Neural cell (in vitro differentiated cells): ENCODE measurements around the gene SOHLH1. TPM values are rescaled to one million over a fixed set of nuclear protein-coding genes. Genes with fewer than 3 reads are reported as not detected.
A peak's percentile ranks its signal among the peaks of the same experiment; 100 is the strongest.

ENCODE experiments used
- H2AFZ ChIP-seq: fragments of 200-600, 300-800 bp; sonication (generic), shearing (Covaris generic); 2 replicates; pipeline ENCODE4 v1.6.0; 2014; ENCODE audit warnings: low read depth, mild to moderate bottlenecking, antibody characterized with exemption, low read length, moderate library complexity
- H3F3A ChIP-seq: fragments of 200-600 bp; shearing (Covaris generic); 2 replicates; pipeline ENCODE4 v1.6.1; 2016; ENCODE audit warnings: mild to moderate bottlenecking, moderate library complexity, mixed read lengths, antibody characterized with exemption, low read length; ENCODE audit not compliant: insufficient read depth, poor library complexity, severe bottlenecking
- H3K27ac ChIP-seq: fragments of 200-600, 300-800 bp; sonication (generic), shearing (Covaris generic); 2 replicates; pipeline ENCODE4 v1.5.1; 2014; ENCODE audit warnings: mild to moderate bottlenecking, low read length, moderate library complexity
- H3K27me3 ChIP-seq: fragments of 300-800, 200-600 bp; sonication (generic), shearing (Covaris generic); 2 replicates; pipeline ENCODE4 v1.6.0; 2014; ENCODE audit warnings: mild to moderate bottlenecking, low read depth, low read length, moderate library complexity; ENCODE audit not compliant: insufficient read depth
- H3K36me3 ChIP-seq: fragments of 300-800, 200-600 bp; sonication (generic), shearing (Covaris generic); 2 replicates; pipeline ENCODE4 v1.5.1; 2014; ENCODE audit warnings: mild to moderate bottlenecking, antibody characterized with exemption, low read length, moderate library complexity; ENCODE audit not compliant: insufficient read depth
- H3K4me2 ChIP-seq: fragments of 300-800, 200-600 bp; sonication (generic), shearing (Covaris generic); 2 replicates; pipeline ENCODE4 v1.6.0; 2014; ENCODE audit warnings: mild to moderate bottlenecking, low read length
- H3K4me3 ChIP-seq: fragments of 300-800, 200-600 bp; sonication (generic), shearing (Covaris generic); 2 replicates; pipeline ENCODE4 v1.5.1; 2014; ENCODE audit warnings: mild to moderate bottlenecking, low read length, moderate library complexity
- H3K79me2 ChIP-seq: fragments of 200-600 bp; shearing (Covaris generic); replicated peaks from 2 replicates; pipeline ENCODE4 v1.6.0; 2014; ENCODE audit warnings: mild to moderate bottlenecking, low read length, moderate library complexity; ENCODE audit not compliant: insufficient read depth
- H3K9ac ChIP-seq: fragments of 300-800, 200-600 bp; sonication (generic), shearing (Covaris generic); 2 replicates; pipeline ENCODE4 v1.6.1; 2016; ENCODE audit warnings: mild to moderate bottlenecking, low read length, mixed read lengths
- H3K9me2 ChIP-seq: fragments of 200-600 bp; shearing (Covaris generic); 2 replicates; pipeline ENCODE4 v1.6.1; 2016; ENCODE audit warnings: mild to moderate bottlenecking, low read length, mixed read lengths; ENCODE audit not compliant: insufficient read depth
- H3K9me3 ChIP-seq: fragments of 200-600, 300-800 bp; sonication (generic), shearing (Covaris generic); 2 replicates; pipeline ENCODE4 v1.6.1; 2016; ENCODE audit warnings: mild to moderate bottlenecking, mixed run types, low read length, moderate library complexity, mixed read lengths
- H4K20me1 ChIP-seq: fragments of 200-600 bp; shearing (Covaris generic); 2 replicates; pipeline ENCODE4 v1.6.1; 2016; ENCODE audit warnings: mild to moderate bottlenecking, mixed run types; ENCODE audit not compliant: insufficient read depth
- EP300 ChIP-seq: fragments of 450-650 bp; conservative IDR thresholded peaks from 2 replicates; pipeline ENCODE4 v1.6.1; 2014; ENCODE audit warnings: antibody characterized with exemption, mild to moderate bottlenecking, moderate library complexity; ENCODE audit not compliant: poor library complexity, severe bottlenecking
- EZH2 ChIP-seq: fragments of 200-600, 300-800 bp; shearing (Covaris generic), sonication (generic); IDR thresholded peaks from 2 replicates; pipeline ENCODE4 v1.6.1; 2014; ENCODE audit warnings: antibody characterized with exemption, low read length, borderline replicate concordance, mild to moderate bottlenecking; ENCODE audit not compliant: insufficient read depth, poor library complexity, severe bottlenecking
- MXI1 ChIP-seq: fragments of 450-650 bp; conservative IDR thresholded peaks from 2 replicates; pipeline ENCODE4 v1.6.1; 2014; ENCODE audit warnings: antibody characterized with exemption, mild to moderate bottlenecking; ENCODE audit not compliant: poor library complexity, severe bottlenecking
- POLR2AphosphoS5 ChIP-seq: IDR thresholded peaks from 2 replicates; pipeline ENCODE4 v1.6.1; 2012
- RAD21 ChIP-seq: fragments of 450-650 bp; conservative IDR thresholded peaks from 2 replicates; pipeline ENCODE4 v1.6.1; 2014; ENCODE audit warnings: antibody characterized with exemption, mild to moderate bottlenecking, moderate library complexity
- SMC3 ChIP-seq: fragments of 450-650 bp; conservative IDR thresholded peaks from 2 replicates; pipeline ENCODE4 v1.6.1; 2014; ENCODE audit warnings: antibody characterized with exemption, mild to moderate bottlenecking, moderate library complexity; ENCODE audit not compliant: poor library complexity
- TAF1 ChIP-seq: IDR thresholded peaks from 2 replicates; pipeline ENCODE4 v1.6.1; 2012; ENCODE audit warnings: low read depth
- polyA plus RNA-seq: library from polyadenylated mRNA; depleted of rRNA; stranded (reverse); fragments of >200 nt; gene quantifications from 2 replicates; pipeline ENCODE4 v1.2.3, GENCODE V29; 2014
- TF ChIP-seq, protein P1 (sequence below): fragments of 450-650 bp; IDR thresholded peaks from 2 replicates; pipeline ENCODE4 v1.5.1; 2014; ENCODE audit warnings: antibody characterized with exemption, mild to moderate bottlenecking, moderate library complexity; ENCODE audit not compliant: poor library complexity, severe bottlenecking
- TF ChIP-seq, protein P2 (sequence below): IDR thresholded peaks from 2 replicates; pipeline ENCODE4 v1.6.1; 2012; ENCODE audit warnings: borderline replicate concordance

Gene SOHLH1
- polyA plus RNA-seq, 1 donor from 2014 or later, result not detected

GRCh38 chr9:135648494-135649410, 50.5 kb downstream of the SOHLH1 start:
- Histone ChIP-seq H3K9ac (peak overlapping the region; percentile 32), H4K20me1 (no peaks in the 10 kb centered on the region), H3K27me3 (no peaks in the 10 kb centered on the region), H3K4me3 (peak overlapping the region; percentile 56), H3K9me2 (no peaks in the 10 kb centered on the region), H3K27ac (peak overlapping the region; percentile 46), H3K9me3 (no peaks in the 10 kb centered on the region), H3F3A (no peaks in the 10 kb centered on the region), H3K4me2 (peak overlapping the region; percentile 36), H3K36me3 (no peaks in the 10 kb centered on the region), H2AFZ (no peak overlapping the region), H3K79me2 (peaks cover 22% of the 10 kb centered on the region)
- TF ChIP-seq EZH2 (no peak), MXI1 (no peak), TAF1 (no peak), EP300 (no peak), POLR2AphosphoS5 (no peak), SMC3 (no peak), RAD21 (no peak)
- TF ChIP-seq, protein P1, sequence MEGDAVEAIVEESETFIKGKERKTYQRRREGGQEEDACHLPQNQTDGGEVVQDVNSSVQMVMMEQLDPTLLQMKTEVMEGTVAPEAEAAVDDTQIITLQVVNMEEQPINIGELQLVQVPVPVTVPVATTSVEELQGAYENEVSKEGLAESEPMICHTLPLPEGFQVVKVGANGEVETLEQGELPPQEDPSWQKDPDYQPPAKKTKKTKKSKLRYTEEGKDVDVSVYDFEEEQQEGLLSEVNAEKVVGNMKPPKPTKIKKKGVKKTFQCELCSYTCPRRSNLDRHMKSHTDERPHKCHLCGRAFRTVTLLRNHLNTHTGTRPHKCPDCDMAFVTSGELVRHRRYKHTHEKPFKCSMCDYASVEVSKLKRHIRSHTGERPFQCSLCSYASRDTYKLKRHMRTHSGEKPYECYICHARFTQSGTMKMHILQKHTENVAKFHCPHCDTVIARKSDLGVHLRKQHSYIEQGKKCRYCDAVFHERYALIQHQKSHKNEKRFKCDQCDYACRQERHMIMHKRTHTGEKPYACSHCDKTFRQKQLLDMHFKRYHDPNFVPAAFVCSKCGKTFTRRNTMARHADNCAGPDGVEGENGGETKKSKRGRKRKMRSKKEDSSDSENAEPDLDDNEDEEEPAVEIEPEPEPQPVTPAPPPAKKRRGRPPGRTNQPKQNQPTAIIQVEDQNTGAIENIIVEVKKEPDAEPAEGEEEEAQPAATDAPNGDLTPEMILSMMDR, result no peak
- TF ChIP-seq, protein P2, sequence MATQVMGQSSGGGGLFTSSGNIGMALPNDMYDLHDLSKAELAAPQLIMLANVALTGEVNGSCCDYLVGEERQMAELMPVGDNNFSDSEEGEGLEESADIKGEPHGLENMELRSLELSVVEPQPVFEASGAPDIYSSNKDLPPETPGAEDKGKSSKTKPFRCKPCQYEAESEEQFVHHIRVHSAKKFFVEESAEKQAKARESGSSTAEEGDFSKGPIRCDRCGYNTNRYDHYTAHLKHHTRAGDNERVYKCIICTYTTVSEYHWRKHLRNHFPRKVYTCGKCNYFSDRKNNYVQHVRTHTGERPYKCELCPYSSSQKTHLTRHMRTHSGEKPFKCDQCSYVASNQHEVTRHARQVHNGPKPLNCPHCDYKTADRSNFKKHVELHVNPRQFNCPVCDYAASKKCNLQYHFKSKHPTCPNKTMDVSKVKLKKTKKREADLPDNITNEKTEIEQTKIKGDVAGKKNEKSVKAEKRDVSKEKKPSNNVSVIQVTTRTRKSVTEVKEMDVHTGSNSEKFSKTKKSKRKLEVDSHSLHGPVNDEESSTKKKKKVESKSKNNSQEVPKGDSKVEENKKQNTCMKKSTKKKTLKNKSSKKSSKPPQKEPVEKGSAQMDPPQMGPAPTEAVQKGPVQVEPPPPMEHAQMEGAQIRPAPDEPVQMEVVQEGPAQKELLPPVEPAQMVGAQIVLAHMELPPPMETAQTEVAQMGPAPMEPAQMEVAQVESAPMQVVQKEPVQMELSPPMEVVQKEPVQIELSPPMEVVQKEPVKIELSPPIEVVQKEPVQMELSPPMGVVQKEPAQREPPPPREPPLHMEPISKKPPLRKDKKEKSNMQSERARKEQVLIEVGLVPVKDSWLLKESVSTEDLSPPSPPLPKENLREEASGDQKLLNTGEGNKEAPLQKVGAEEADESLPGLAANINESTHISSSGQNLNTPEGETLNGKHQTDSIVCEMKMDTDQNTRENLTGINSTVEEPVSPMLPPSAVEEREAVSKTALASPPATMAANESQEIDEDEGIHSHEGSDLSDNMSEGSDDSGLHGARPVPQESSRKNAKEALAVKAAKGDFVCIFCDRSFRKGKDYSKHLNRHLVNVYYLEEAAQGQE, result no peak

GRCh38 chr9:135647884-135648283, 51.4 kb downstream of the SOHLH1 start:
- Histone ChIP-seq H3K9me3 (no peaks in the 10 kb centered on the region), H3F3A (no peaks in the 10 kb centered on the region), H3K9me2 (no peaks in the 10 kb centered on the region), H3K9ac (peak overlapping the region; percentile 32), H3K4me2 (peak overlapping the region; percentile 36), H4K20me1 (no peaks in the 10 kb centered on the region), H2AFZ (peak overlapping the region; percentile 30), H3K27me3 (no peaks in the 10 kb centered on the region), H3K27ac (peak overlapping the region; percentile 46), H3K36me3 (no peaks in the 10 kb centered on the region), H3K79me2 (peaks cover 22% of the 10 kb centered on the region), H3K4me3 (peak overlapping the region; percentile 56)
- TF ChIP-seq SMC3 (no peak), POLR2AphosphoS5 (peak; percentile 31), EP300 (no peak), RAD21 (no peak), MXI1 (peak; percentile 7), EZH2 (no peak), TAF1 (no peak)
- TF ChIP-seq, protein P1, result no peak
- TF ChIP-seq, protein P2, result no peak
